Left renal cortex interstitium (tissue), 4 donors: Measurements from ENCODE around the gene NUBP2. TPM values are rescaled to one million over a fixed set of nuclear protein-coding genes. Genes with fewer than 3 reads are reported as not detected.

Experiments
- DNase-seq, 4 donors: peaks; one replicate each; pipeline ENCODE4 v3.0.0-alpha.2; 2013; ENCODE audit warnings: low read depth in 4 of 4, low spot score in 2 of 4, missing footprints in 1 of 4
- polyA plus RNA-seq, 4 donors: library from polyadenylated mRNA; unstranded; fragments of 120-200 nt; gene quantifications; one replicate each; pipeline ENCODE4 v1.2.1, GENCODE V29; 2013; ENCODE audit not compliant: insufficient read length in 4 of 4

Gene NUBP2
- polyA plus RNA-seq, 4 donors: 35.4 to 69.3 (median 56.4) TPM

- no peak for DNase-seq
These were observed 40.0 kb downstream of the NUBP2 start for GRCh38 chr16:1822801-1823200.

DNA sequence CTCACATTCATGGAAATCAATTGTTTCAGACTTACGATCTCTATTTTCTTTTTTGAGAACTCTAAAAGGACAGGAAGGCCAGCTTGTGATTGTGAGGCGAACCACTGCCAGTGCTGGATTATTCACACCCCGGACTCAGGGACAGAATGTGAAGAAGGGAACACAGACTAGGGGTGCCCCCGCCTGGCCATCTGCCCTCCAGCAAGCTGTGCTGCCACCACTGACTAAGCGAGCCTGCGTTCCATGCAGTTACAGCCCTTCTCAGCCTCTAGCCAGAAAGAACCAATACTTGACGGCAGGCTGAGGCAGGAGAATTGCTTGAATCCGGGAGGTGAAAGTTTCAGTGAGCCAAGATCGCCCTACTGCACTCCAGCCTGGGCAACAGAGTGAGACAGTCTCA lies 41.1 kb downstream of the NUBP2 start:
- no peak for DNase-seq

DNA sequence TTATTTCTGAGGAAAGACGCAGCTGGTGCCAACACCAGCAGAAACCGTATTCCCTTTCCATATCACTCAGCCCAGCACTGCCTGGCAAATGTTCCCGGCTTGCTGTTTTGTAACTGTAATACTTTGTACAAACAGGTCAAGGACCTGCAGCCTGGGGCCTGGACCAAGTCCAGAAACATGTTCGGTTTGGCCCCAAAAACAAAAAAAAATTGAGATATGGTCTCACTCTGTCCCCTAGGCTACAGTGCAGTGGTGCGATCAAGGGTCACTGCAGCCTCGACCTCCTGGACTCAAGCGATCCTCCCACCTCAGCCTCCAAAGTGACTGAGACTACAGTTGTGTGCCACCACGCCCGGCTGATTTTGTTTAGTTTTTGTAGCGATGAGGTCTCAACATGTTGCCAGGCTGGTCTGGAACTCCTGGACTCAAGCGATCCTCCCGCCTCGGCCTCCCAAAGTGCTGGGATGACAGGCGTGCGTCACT lies 42.7 kb downstream of the NUBP2 start:
- no peak for DNase-seq

DNA sequence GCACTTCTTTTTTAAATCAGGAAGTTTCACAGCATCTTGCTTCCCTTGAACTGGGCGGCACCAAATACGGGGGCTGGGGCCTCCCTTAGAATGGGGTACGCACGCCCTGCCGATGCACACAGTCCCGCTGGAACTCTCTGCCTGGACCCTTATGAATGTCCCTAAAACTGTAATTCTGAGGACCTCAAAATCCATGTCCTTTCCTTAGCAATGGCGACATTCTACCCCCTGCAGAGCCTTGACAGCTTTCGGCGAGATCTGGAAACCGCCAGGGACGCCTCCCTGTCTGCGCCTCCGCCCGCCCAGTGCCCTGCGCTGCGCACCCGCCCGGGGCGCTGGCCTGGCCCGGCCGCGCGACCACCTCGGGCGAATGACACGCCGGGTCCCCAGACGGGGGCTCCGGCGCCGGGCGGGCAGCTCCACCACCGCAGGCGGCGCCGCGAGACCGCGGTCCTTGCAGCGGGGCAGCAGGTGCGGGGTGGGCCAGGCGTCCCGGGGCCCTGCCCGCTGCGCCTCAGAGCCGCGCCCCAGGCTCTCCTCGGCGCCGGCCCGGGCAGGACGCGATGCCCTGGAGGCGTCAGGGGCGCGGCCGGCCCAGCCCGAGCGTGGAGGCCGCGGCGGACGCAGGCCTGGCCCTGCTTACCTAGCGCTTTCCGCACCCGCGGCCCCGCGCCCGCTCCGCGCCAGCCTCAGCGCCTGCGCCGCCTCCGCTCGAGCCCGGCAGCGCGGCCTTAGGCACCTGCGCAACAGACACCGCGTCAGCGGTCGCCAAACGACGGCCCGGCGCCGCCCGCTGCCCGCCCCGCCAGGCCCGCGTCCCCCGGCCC lies 43.3 kb downstream of the NUBP2 start:
- DNase-seq: no peak

DNA sequence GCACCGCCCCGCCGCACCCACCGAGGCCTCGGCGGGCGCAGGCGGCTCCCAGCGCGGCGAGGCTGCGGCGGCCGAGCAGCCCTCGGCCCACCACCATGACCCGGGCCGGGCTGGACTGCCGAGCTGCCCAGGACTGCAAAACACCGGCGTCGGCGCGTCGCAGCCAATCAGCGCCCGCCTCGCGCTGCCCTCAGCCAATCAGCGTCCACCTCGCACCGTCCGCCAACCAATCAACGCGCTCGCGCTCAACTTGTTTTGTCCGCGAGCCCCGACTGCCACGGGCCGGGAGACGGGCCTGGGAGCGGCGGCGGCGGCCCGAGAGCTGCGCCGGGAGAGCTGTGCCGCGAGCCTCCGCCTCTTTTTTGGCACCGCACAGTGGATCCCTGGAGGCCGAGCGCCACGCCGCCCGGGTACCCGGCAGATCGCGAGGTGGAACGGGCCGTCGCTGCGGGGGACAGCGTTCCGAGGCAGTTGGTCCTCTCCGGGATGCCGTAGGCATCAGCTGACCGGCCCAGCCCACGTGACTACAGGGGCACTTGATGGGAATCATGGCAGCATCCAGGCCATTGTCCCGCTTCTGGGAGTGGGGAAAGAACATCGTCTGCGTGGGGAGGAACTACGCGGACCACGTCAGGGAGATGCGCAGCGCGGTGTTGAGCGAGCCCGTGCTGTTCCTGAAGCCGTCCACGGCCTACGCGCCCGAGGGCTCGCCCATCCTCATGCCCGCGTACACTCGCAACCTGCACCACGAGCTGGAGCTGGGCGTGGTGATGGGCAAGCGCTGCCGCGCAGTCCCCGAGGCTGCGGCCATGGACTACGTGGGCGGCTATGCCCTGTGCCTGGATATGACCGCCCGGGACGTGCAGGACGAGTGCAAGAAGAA lies 44.2 kb downstream of the NUBP2 start, which contains the start of the genes FAHD1 and HAGH:
Gene FAHD1, plus strand, starts transcription at position 516 of the 883 bp plus-strand sequence. Its CDS starts 33 bp downstream, at position 549.
Gene HAGH, minus strand, starts transcription at position 135 of the 883 bp plus-strand sequence. Its CDS starts 38 bp downstream, at position 97.
- DNase-seq: peak; percentile 82 to 91 (median 89)

DNA sequence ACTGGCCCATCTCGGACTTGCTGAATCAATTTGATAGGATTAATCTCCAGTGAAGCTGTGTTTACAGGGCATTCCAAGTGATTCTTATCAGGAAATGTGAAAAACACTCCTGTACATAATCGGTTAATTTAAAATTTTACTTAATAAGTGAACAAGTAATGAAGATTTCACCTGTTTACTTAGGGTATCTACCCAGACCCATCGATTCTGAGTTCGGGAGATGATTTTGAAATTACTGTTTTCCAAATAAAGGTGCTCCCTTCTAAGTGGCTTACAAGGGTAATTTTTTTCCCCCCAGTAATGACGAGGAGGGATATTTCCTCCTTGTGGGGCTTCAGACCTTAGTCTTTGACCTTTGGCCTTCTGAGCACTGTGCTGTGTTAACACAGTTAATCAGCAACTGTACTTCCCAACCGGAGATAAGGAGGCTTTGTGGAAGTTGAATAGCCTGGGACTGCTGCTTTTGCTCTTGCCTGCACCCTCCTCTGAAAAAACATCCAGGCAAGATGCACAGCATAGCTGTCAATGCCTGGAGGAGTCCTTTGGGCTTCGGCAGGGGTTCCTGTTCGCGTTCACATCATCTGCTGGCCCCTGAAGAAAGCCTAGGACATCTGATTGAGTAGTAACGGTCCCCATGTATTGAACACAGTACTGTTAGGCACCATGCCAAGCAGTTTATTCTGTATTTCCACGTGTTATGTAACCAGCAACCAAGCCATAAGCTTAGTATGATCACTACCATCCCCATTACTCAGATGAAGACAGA lies 46.1 kb downstream of the NUBP2 start:
- DNase-seq: no peak

DNA sequence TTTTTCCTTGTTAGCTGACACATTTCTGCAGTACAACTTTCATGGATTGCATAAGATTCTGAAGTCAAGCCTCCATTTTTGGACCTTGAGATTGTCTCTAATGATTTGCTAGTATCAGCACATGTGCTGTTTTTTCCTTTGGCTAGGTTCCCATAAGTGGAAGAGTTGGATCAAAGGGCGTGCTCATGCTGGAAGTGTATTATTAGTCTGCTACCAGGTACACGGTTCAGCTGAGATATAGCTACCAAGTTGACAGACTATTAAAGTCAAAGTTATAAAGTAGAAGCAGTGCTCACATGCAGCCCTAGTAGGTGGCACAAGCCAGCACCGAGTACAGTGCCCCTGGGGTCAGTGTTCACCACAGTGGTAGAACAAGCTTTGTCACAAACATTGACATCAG lies 47.5 kb downstream of the NUBP2 start:
- no peak for DNase-seq

DNA sequence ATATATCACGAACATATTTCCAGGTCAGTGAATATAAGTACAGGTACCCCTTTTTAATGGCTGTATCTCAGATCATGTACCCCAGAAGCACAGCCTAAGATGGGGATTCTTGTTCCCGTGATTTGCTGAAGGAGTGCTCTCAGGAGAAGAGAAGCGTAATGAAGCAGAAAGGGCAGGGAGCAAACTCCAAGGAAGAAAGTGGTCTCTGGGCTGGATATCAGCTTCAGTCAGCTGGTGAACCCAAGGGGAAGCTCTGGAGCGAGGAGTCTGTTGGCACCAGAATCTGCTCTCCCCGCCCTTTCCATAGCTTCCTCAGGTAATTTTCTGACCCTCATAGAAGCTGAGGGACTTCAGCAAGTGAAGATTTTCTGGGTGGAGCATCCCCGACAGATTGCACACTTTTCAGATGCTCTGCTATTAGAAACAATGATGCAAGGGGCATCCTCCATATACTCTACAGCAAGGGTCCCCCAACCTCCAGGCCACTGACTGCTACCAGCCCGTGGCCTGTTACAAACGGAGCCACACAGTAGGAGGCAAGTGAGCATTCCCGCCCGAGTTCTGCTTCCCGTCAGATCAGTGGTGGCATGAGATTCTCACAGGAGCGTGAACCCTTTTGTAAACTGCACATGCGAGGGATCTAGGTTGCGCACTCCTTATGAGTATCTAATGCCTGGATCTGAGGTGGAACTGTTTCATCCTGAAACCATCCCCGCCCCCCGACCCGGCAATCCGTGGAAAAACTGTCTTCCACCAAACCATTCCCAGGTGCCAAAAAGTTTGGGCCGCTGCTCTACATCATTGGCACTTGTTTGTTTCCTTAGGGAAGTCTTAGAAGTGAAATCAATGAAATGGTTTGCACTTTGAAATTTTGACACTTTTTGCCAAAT lies 48.7 kb downstream of the NUBP2 start:
- DNase-seq: no peak

- DNase-seq: no peak
These were observed 50.2 kb downstream of the NUBP2 start for GRCh38 chr16:1832838-1833454.

GRCh38 chr16:1834096-1834495 lies 51.3 kb downstream of the NUBP2 start:
- no peak for DNase-seq

Other genes with a start within 250 kb of the NUBP2 start
- gene TMEM204, start 249.3 kb upstream of the NUBP2 start, polyA plus RNA-seq: 10 to 100 TPM; 19.2 to 34.6 (median 22.6) TPM
- gene IFT140, start 170.9 kb upstream of the NUBP2 start, polyA plus RNA-seq: 10 to 100 TPM; 34.6 to 54.9 (median 44.7) TPM
- 10 to 100 TPM; 15.6 to 31.4 (median 23.4) TPM for gene CRAMP1, start 170.6 kb upstream of the NUBP2 start, polyA plus RNA-seq
- gene JPT2, start 104.7 kb upstream of the NUBP2 start, polyA plus RNA-seq: 10 to 100 TPM; 71.5 to 80.9 (median 78.5) TPM
- 10 to 100 TPM; 33.4 to 90.6 (median 58.4) TPM for gene MAPK8IP3, start 76.8 kb upstream of the NUBP2 start, polyA plus RNA-seq
- gene NME3, start 11.4 kb upstream of the NUBP2 start, polyA plus RNA-seq: 10 to 100 TPM; 23.1 to 46.8 (median 37.7) TPM
- 10 to 100 TPM in 2 of 4 donors, 1 to 10 TPM in 2; 5.4 to 16.4 (median 10.5) TPM for gene EME2, start 10.2 kb upstream of the NUBP2 start, polyA plus RNA-seq
- 100 to 1,000 TPM in 1 of 4 donors, 10 to 100 TPM in 3; 60.4 to 103 (median 78.1) TPM for gene MRPS34, start 9.8 kb upstream of the NUBP2 start, polyA plus RNA-seq
- gene SPSB3, start 389 bp upstream of the NUBP2 start, polyA plus RNA-seq: 10 to 100 TPM; 31.6 to 56.5 (median 48.5) TPM
- gene IGFALS, start 10.7 kb downstream of the NUBP2 start, polyA plus RNA-seq: 1 to 10 TPM; 2.4 to 4.3 (median 3.4) TPM
- gene HAGH, start 43.9 kb downstream of the NUBP2 start, polyA plus RNA-seq: 10 to 100 TPM; 38.0 to 56.2 (median 49.5) TPM
- 10 to 100 TPM; 39.8 to 49.5 (median 44.9) TPM for gene FAHD1, start 44.2 kb downstream of the NUBP2 start, polyA plus RNA-seq
- gene MEIOB, start 89.2 kb downstream of the NUBP2 start, polyA plus RNA-seq: 1 to 10 TPM in 2 of 4 donors, under 1 TPM in 2; 0.47 to 2.7 (median 1.0) TPM
- gene HS3ST6, start 135.5 kb downstream of the NUBP2 start, polyA plus RNA-seq: under 1 TPM; 0.21 to 0.55 (median 0.35) TPM
- gene MSRB1, start 160.2 kb downstream of the NUBP2 start, polyA plus RNA-seq: 10 to 100 TPM; 63.9 to 79.8 (median 72.1) TPM
- gene RPL3L, start 171.7 kb downstream of the NUBP2 start, polyA plus RNA-seq: under 1 TPM; 0.11 to 0.28 (median 0.15) TPM
- gene NDUFB10, start 176.6 kb downstream of the NUBP2 start, polyA plus RNA-seq: 100 to 1,000 TPM; 129 to 144 (median 136) TPM
- gene RPS2, start 181.9 kb downstream of the NUBP2 start, polyA plus RNA-seq: 1,000 to 10,000 TPM; 1,679 to 2,513 (median 2,183) TPM
- not detected for gene RNF151, start 183.9 kb downstream of the NUBP2 start, polyA plus RNA-seq
- gene TBL3, start 189.1 kb downstream of the NUBP2 start, polyA plus RNA-seq: 10 to 100 TPM; 27.8 to 49.6 (median 41.1) TPM
- 1 to 10 TPM in 2 of 4 donors, under 1 TPM in 2; 0.40 to 2.0 (median 1.1) TPM for gene NOXO1, start 198.5 kb downstream of the NUBP2 start, polyA plus RNA-seq
- gene GFER, start 201.2 kb downstream of the NUBP2 start, polyA plus RNA-seq: 10 to 100 TPM; 20.1 to 31.6 (median 28.5) TPM
- 1 to 10 TPM; 1.8 to 2.4 (median 1.9) TPM for gene SYNGR3, start 207.0 kb downstream of the NUBP2 start, polyA plus RNA-seq
- 10 to 100 TPM; 13.8 to 30.8 (median 26.6) TPM for gene ZNF598, start 226.9 kb downstream of the NUBP2 start, polyA plus RNA-seq
- 10 to 100 TPM in 2 of 4 donors, 1 to 10 TPM in 2; 3.0 to 16.3 (median 9.7) TPM for gene NPW, start 236.8 kb downstream of the NUBP2 start, polyA plus RNA-seq
- gene NHERF2, start 243.9 kb downstream of the NUBP2 start, polyA plus RNA-seq: 100 to 1,000 TPM; 103 to 184 (median 146) TPM